PC-3 (cell line): ENCODE measurements around the gene ACTL10.

Experiments used
- CTCF ChIP-seq: fragments of 300-600 bp; sonication (generic); conservative IDR thresholded peaks from 2 replicates; pipeline ENCODE4 v1.5.1; 2017; ENCODE audit warnings: antibody characterized with exemption, low read depth, mild to moderate bottlenecking, low read length
- EZH2 ChIP-seq: fragments of 300-600 bp; sonication (generic); IDR thresholded peaks from one replicate; pipeline ENCODE4 v1.6.1; 2017; ENCODE audit warnings: antibody characterized with exemption, mild to moderate bottlenecking, low read length; ENCODE audit not compliant: unreplicated experiment
- EZH2phosphoT487 ChIP-seq: fragments of 300-600 bp; sonication (generic); IDR thresholded peaks from 2 replicates; pipeline ENCODE4 v1.6.1; 2018; ENCODE audit warnings: mild to moderate bottlenecking, antibody characterized with exemption, low read length, borderline replicate concordance

GRCh38 chr20:33679758-33680485, 13.2 kb downstream of the ACTL10 start:
- TF ChIP-seq CTCF = no peak
- no peak for TF ChIP-seq EZH2
- no peak for TF ChIP-seq EZH2phosphoT487
